ENCODE results near the gene LEO1. TPM values are rescaled to one million over a fixed set of nuclear protein-coding genes. Genes with fewer than 3 reads are reported as not detected.
A peak's percentile ranks its signal among the peaks of the same experiment; 100 is the strongest.

Gene LEO1
- total RNA-seq, 1 experiment from 2014 or later, result 28.4 TPM

DNA sequence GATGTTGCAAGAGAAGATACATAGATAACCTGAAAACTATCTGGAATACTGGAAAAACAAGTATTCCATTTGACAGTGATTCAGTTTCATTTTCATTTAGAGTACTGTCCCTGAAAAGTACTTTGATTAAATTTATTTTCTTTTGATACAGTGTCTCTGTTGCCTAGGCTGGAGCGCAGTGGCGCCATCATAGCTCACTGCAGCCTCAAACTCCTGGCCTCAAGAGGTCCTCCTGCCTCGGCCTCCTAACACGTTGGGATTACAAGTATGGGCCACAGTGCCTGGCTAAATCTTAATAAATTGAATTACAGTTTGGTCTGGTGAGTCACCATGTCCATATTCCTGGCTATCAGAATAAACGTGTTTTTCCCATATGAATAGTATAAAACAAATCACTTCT lies 1.6 kb upstream of the LEO1 start:
- CTCF ChIA-PET, result interaction anchor here (2.6 to 3.6 kb wide), 2 partner anchors 106 to 235 kb away, joined by 7 to 39 read pairs; no protein-coding TSS in a partner anchor

DNA sequence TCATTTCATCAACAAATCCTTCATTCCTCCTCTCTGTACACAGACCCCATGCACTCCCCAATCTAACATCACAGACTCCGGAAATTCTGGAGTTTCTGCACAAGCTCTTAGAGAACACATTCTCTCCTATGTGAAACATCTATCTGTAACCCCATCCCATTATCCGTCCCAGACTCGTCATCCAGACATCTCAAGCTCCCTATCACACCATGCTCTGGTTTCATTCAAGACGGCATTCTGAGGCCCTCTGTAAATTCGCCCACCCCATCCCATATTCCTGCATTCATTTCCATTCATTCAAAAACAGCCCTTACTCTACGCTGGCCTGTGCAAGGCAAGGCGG lies 575 bp downstream of the LEO1 start:
- DNase-seq (ENCODE audit: low spot score) (no peak), ATAC-seq (no peak; the same call in 1 of the 2 replicates)
- peaks cover 11% of the 10 kb centered on the region for H3K4me1 Mint-ChIP-seq
- TF ChIP-seq ELF4 (CRISPR knock-in tag; IDR thresholded peaks at IDR 0.05; ENCODE audit: low read depth) (no peak), ETV6 (CRISPR knock-in tag; IDR thresholded peaks at IDR 0.05) (0 out of 2 replicates have a peak, but pooled peaks have one; percentile 5)
- H3K36me3 Mint-ChIP-seq, result peaks cover 16% of the 10 kb centered on the region
- CTCF ChIA-PET, result interaction anchor here (0.6 to 3.6 kb wide), 9 partner anchors 10 to 238 kb away, joined by 3 to 39 read pairs (median 4); no protein-coding TSS in a partner anchor
- H3K27ac Mint-ChIP-seq, result peak overlapping the region; percentile 91
- peaks cover 4% of the 10 kb centered on the region for H3K9me3 Mint-ChIP-seq
- POLR2A ChIA-PET, result interaction anchor here (0.6 kb wide), 1 partner anchor 342 kb away, joined by 3 read pairs; no protein-coding TSS in a partner anchor
- H3K4me3 Mint-ChIP-seq, result peak overlapping the region; percentile 92
- H3K27me3 Mint-ChIP-seq (ENCODE audit: low read depth), result no peaks in the 10 kb centered on the region

More for the DNA sequence above, 1.6 kb upstream of the LEO1 start:
- DNase-seq (ENCODE audit: low spot score), result no peak
- H3K4me3 Mint-ChIP-seq, result peak overlapping the region; percentile 92; the same call in 1 of the 2 replicates
- H3K27me3 Mint-ChIP-seq (ENCODE audit: low read depth), result no peaks in the 10 kb centered on the region
- peaks cover 5% of the 10 kb centered on the region; the same call in 1 of the 2 replicates for H3K36me3 Mint-ChIP-seq
- peaks cover 11% of the 10 kb centered on the region for H3K4me1 Mint-ChIP-seq
- POLR2A ChIA-PET, result no interaction called here
- TF ChIP-seq TCF7 (CRISPR knock-in tag; IDR thresholded peaks at IDR 0.05; ENCODE audit: low read depth), result no peak
- TF ChIP-seq ZNF138 (CRISPR knock-in tag; conservative IDR thresholded peaks at IDR 0.05), result no peak
- TF ChIP-seq, protein P1, sequence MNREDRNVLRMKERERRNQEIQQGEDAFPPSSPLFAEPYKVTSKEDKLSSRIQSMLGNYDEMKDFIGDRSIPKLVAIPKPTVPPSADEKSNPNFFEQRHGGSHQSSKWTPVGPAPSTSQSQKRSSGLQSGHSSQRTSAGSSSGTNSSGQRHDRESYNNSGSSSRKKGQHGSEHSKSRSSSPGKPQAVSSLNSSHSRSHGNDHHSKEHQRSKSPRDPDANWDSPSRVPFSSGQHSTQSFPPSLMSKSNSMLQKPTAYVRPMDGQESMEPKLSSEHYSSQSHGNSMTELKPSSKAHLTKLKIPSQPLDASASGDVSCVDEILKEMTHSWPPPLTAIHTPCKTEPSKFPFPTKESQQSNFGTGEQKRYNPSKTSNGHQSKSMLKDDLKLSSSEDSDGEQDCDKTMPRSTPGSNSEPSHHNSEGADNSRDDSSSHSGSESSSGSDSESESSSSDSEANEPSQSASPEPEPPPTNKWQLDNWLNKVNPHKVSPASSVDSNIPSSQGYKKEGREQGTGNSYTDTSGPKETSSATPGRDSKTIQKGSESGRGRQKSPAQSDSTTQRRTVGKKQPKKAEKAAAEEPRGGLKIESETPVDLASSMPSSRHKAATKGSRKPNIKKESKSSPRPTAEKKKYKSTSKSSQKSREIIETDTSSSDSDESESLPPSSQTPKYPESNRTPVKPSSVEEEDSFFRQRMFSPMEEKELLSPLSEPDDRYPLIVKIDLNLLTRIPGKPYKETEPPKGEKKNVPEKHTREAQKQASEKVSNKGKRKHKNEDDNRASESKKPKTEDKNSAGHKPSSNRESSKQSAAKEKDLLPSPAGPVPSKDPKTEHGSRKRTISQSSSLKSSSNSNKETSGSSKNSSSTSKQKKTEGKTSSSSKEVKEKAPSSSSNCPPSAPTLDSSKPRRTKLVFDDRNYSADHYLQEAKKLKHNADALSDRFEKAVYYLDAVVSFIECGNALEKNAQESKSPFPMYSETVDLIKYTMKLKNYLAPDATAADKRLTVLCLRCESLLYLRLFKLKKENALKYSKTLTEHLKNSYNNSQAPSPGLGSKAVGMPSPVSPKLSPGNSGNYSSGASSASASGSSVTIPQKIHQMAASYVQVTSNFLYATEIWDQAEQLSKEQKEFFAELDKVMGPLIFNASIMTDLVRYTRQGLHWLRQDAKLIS (CRISPR knock-in tag; IDR thresholded peaks at IDR 0.05; ENCODE audit: borderline replicate concordance), result no peak
- TF ChIP-seq NFYB (CRISPR knock-in tag; conservative IDR thresholded peaks at IDR 0.05; ENCODE audit: low read depth), result no peak
- H3K9me3 Mint-ChIP-seq, result no peaks in the 10 kb centered on the region
- no peak for ATAC-seq
- H3K27ac Mint-ChIP-seq, result no peak overlapping the region

DNA sequence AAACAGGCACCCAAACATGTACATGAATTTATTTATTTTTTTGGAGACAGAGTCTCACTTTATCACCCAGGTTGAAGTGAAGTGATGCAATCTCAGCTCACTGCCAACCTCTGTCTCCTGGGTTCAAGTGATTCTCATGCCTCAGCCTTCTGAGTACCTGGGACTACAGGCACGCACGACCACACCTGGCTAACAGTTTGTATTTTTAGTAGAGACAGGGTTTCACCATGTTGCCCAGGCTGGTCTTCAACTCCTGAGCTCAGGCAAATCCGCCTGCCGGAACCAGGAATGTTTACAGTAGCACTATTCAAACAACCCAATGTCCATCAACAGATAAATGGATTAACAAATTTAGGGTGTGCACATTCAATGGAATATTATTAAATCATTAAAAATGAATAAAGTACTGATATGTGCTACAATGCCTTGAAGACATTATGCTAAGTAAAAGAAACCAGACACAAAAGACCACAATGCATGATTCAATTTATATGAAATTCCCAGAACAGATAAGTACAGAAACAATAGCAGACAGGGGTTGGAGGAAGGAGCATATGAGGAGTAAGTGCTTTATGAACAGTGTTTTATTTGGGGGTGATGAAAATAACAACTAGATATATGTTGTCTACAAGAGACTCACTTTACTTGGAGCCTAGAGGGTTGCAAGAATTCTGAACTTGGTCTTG lies 1.3 kb downstream of the LEO1 start:
- H3K27me3 Mint-ChIP-seq (ENCODE audit: low read depth), result no peaks in the 10 kb centered on the region
- POLR2A ChIA-PET, result no interaction called here
- TF ChIP-seq GABPB1 (CRISPR knock-in tag; IDR thresholded peaks at IDR 0.05) (peak; percentile 74), RORB (CRISPR knock-in tag; IDR thresholded peaks at IDR 0.05) (no peak)
- peaks cover 11% of the 10 kb centered on the region for H3K4me1 Mint-ChIP-seq
- H3K27ac Mint-ChIP-seq, result no peak overlapping the region; the same call in 1 of the 2 replicates
- CTCF ChIA-PET, result interaction anchor here (1.0 to 3.6 kb wide), 3 partner anchors 64 to 238 kb away, joined by 5 to 39 read pairs (median 7); no protein-coding TSS in a partner anchor
- ATAC-seq (no peak), DNase-seq (ENCODE audit: low spot score) (no peak)
- H3K36me3 Mint-ChIP-seq, result peaks cover 24% of the 10 kb centered on the region
- H3K9me3 Mint-ChIP-seq, result peaks cover 4% of the 10 kb centered on the region
- H3K4me3 Mint-ChIP-seq, result peak overlapping the region; percentile 92

DNA sequence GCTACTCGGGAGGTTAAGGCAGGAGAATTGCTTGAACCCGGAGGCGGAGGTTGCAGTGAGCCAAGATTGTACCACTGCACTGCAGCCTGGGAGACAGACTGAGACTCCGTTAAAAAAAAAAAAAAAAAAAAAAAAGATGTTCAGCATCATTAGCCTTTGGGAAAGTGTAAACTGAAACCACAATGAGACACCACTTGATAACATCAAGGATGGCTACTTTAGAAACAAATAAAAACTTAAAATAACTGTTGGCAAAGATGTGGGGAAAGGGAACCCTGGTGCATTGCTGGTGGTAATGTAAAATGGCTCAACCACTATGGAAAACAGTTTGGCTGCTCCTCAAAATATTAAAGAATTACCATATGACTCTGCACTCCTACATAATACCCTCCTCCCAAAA lies 1.9 kb downstream of the LEO1 start:
- Mint-ChIP-seq H3K36me3 (peaks cover 28% of the 10 kb centered on the region), H3K27ac (no peak overlapping the region), H3K4me3 (peak overlapping the region; percentile 92), H3K27me3 (ENCODE audit: low read depth) (no peaks in the 10 kb centered on the region), H3K9me3 (peaks cover 4% of the 10 kb centered on the region), H3K4me1 (peaks cover 11% of the 10 kb centered on the region)
- ChIA-PET POLR2A (no interaction called here), CTCF (interaction anchor here (3.6 kb wide), 1 partner anchor 109 kb away, joined by 39 read pairs; no protein-coding TSS in a partner anchor)
- TF ChIP-seq ZNF138 (CRISPR knock-in tag; conservative IDR thresholded peaks at IDR 0.05), result no peak
- no peak for TF ChIP-seq RELA (CRISPR knock-in tag; IDR thresholded peaks at IDR 0.05; ENCODE audit: borderline replicate concordance)
- TF ChIP-seq, protein P2, sequence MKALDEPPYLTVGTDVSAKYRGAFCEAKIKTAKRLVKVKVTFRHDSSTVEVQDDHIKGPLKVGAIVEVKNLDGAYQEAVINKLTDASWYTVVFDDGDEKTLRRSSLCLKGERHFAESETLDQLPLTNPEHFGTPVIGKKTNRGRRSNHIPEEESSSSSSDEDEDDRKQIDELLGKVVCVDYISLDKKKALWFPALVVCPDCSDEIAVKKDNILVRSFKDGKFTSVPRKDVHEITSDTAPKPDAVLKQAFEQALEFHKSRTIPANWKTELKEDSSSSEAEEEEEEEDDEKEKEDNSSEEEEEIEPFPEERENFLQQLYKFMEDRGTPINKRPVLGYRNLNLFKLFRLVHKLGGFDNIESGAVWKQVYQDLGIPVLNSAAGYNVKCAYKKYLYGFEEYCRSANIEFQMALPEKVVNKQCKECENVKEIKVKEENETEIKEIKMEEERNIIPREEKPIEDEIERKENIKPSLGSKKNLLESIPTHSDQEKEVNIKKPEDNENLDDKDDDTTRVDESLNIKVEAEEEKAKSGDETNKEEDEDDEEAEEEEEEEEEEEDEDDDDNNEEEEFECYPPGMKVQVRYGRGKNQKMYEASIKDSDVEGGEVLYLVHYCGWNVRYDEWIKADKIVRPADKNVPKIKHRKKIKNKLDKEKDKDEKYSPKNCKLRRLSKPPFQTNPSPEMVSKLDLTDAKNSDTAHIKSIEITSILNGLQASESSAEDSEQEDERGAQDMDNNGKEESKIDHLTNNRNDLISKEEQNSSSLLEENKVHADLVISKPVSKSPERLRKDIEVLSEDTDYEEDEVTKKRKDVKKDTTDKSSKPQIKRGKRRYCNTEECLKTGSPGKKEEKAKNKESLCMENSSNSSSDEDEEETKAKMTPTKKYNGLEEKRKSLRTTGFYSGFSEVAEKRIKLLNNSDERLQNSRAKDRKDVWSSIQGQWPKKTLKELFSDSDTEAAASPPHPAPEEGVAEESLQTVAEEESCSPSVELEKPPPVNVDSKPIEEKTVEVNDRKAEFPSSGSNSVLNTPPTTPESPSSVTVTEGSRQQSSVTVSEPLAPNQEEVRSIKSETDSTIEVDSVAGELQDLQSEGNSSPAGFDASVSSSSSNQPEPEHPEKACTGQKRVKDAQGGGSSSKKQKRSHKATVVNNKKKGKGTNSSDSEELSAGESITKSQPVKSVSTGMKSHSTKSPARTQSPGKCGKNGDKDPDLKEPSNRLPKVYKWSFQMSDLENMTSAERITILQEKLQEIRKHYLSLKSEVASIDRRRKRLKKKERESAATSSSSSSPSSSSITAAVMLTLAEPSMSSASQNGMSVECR (CRISPR knock-in tag; IDR thresholded peaks at IDR 0.05; ENCODE audit: borderline replicate concordance), result no peak
- no peak for TF ChIP-seq PRRX2 (CRISPR knock-in tag; IDR thresholded peaks at IDR 0.05)
- TF ChIP-seq ZNF423 (CRISPR knock-in tag; IDR thresholded peaks at IDR 0.05), result no peak
- no peak for TF ChIP-seq SMAD3 (CRISPR knock-in tag; IDR thresholded peaks at IDR 0.05; ENCODE audit: borderline replicate concordance)
- DNase-seq (ENCODE audit: low spot score) (no peak), ATAC-seq (no peak)

All from WTC11 (cell line).